Loucy (cell line): ENCODE measurements around the gene DTYMK.

ENCODE experiments used
- H2AFZ ChIP-seq: fragments of 200-600 bp; sonication (generic); 2 replicates; pipeline ENCODE4 v1.6.0; 2016; ENCODE audit warnings: antibody characterized with exemption, mild to moderate bottlenecking, low read length, moderate library complexity
- H3F3A ChIP-seq: fragments of 200-600 bp; 2 replicates; pipeline ENCODE4 v1.6.0; 2016; ENCODE audit warnings: antibody characterized with exemption, low read depth, mild to moderate bottlenecking
- H3K27me3 ChIP-seq: fragments of 200-600 bp; sonication (generic); 2 replicates; pipeline ENCODE4 v1.6.1; 2014; ENCODE audit warnings: low read length, mild to moderate bottlenecking; ENCODE audit not compliant: insufficient read depth, poor library complexity, severe bottlenecking
- H3K36me3 ChIP-seq: fragments of 200-600 bp; sonication (generic); 2 replicates; pipeline ENCODE4 v1.6.1; 2016; ENCODE audit warnings: low read length; ENCODE audit not compliant: insufficient read depth
- H3K4me1 ChIP-seq: fragments of 200-600 bp; sonication (generic); 2 replicates; pipeline ENCODE4 v1.5.1; 2014; ENCODE audit warnings: low read length, mild to moderate bottlenecking; ENCODE audit not compliant: insufficient read depth, poor library complexity, severe bottlenecking
- H3K4me2 ChIP-seq: fragments of 200-600 bp; sonication (generic); 2 replicates; pipeline ENCODE4 v1.6.0; 2014; ENCODE audit warnings: antibody characterized with exemption, low read length, low read depth, mild to moderate bottlenecking; ENCODE audit not compliant: poor library complexity, severe bottlenecking
- H3K4me3 ChIP-seq: fragments of 200-600 bp; sonication (generic); 2 replicates; pipeline ENCODE4 v1.5.1; 2014; ENCODE audit warnings: low read length, mild to moderate bottlenecking, mixed read lengths; ENCODE audit not compliant: poor library complexity, severe bottlenecking
- H3K79me2 ChIP-seq: fragments of 200-600 bp; sonication (generic); 2 replicates; pipeline ENCODE4 v1.6.1; 2014; ENCODE audit warnings: low read length; ENCODE audit not compliant: insufficient read depth
- H3K9ac ChIP-seq: fragments of 200-600 bp; sonication (generic); 2 replicates; pipeline ENCODE4 v1.6.0; 2014; ENCODE audit warnings: mild to moderate bottlenecking, low read depth, low read length, moderate library complexity; ENCODE audit not compliant: poor library complexity, severe bottlenecking
- H3K9me2 ChIP-seq: fragments of 200-600 bp; sonication (generic); replicated peaks from 2 replicates; pipeline ENCODE4 v1.6.1; 2016; ENCODE audit warnings: low read depth, low read length, mixed read lengths
- H3K9me3 ChIP-seq: fragments of 200-600 bp; sonication (generic); 2 replicates; pipeline ENCODE4 v1.6.1; 2014; ENCODE audit warnings: mild to moderate bottlenecking, antibody characterized with exemption, low read length, low read depth; ENCODE audit not compliant: insufficient read depth
- H4K20me1 ChIP-seq: fragments of 200-600 bp; sonication (generic); 2 replicates; pipeline ENCODE4 v1.6.0; 2014; ENCODE audit warnings: antibody characterized with exemption, low read length, mild to moderate bottlenecking; ENCODE audit not compliant: insufficient read depth, poor library complexity, severe bottlenecking
- EZH2phosphoT487 ChIP-seq: fragments of 200-600 bp; IDR thresholded peaks from 2 replicates; pipeline ENCODE4 v1.6.1; 2018; ENCODE audit warnings: antibody characterized with exemption, mild to moderate bottlenecking, moderate library complexity, borderline replicate concordance
- TF ChIP-seq, protein P1 (sequence below): fragments of 200-600 bp; sonication (generic); conservative IDR thresholded peaks from 2 replicates; pipeline ENCODE4 v1.5.1; 2014; ENCODE audit warnings: mild to moderate bottlenecking, antibody characterized with exemption, low read length

DTYMK gene

DNA sequence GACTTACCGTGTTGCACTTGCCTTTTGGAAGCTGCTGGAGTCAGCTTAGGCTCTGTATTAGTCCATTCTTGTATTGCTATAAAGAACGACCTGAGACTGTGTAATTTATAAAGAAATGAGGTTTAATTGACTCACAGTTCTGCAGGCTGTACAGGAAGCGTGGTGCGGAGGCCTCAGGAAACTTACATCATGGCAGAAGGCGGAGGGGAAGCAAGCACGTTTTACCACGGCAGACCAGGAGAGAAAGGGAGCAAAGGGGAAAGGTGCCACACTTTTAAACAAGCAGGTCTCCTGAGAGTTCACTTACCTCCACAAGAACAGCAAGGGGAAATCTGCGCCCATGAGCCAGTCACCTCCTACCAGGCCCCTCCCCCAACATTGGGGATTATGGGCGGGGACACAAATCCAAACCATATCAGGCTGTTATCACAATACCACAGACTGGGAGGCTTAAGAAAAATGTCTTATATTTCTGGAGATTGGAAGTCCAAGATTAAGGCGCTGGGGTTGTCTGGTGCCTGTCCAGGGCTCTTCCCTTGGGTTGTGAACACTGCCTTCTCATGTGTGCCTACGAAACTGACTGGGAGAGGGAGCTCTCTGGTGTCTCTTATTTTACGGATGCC is 44.2 kb upstream of the DTYMK start:
- Histone ChIP-seq H3K4me1 (peaks cover 12% of the 10 kb centered on the region), H3K9me2 (no peaks in the 10 kb centered on the region), H3K4me3 (no peak overlapping the region), H3K79me2 (peaks cover 4% of the 10 kb centered on the region; the same call in 1 of the 2 replicates), H3K9me3 (no peaks in the 10 kb centered on the region), H3K9ac (no peak overlapping the region), H3K36me3 (no peaks in the 10 kb centered on the region), H3K27me3 (no peaks in the 10 kb centered on the region), H3F3A (no peaks in the 10 kb centered on the region), H4K20me1 (peaks cover 2% of the 10 kb centered on the region), H3K4me2 (peak overlapping the region; percentile 25), H2AFZ (no peak overlapping the region)
- TF ChIP-seq, protein P1, sequence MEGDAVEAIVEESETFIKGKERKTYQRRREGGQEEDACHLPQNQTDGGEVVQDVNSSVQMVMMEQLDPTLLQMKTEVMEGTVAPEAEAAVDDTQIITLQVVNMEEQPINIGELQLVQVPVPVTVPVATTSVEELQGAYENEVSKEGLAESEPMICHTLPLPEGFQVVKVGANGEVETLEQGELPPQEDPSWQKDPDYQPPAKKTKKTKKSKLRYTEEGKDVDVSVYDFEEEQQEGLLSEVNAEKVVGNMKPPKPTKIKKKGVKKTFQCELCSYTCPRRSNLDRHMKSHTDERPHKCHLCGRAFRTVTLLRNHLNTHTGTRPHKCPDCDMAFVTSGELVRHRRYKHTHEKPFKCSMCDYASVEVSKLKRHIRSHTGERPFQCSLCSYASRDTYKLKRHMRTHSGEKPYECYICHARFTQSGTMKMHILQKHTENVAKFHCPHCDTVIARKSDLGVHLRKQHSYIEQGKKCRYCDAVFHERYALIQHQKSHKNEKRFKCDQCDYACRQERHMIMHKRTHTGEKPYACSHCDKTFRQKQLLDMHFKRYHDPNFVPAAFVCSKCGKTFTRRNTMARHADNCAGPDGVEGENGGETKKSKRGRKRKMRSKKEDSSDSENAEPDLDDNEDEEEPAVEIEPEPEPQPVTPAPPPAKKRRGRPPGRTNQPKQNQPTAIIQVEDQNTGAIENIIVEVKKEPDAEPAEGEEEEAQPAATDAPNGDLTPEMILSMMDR = no peak
- no peak for TF ChIP-seq EZH2phosphoT487

DNA sequence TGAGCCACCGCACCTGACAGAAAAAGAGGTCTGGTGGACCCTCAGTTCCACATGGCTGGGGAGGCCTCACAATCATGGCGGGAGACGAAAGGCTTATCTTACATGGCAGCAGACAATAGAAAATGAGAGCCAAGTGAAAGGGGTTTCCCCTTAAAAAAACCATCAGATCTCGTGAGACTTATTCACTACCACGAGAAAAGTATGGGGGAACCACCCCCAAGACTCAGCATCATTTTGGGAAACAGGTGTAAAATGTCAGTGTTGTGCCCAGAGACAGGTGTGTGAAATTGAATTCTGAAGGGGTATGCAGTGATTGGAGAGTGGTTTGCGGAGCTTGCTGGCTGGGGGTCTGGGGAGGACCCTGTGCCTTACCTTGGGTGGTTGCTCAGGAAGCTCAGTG is 43.3 kb upstream of the DTYMK start:
- Histone ChIP-seq H4K20me1 (no peaks in the 10 kb centered on the region), H3K79me2 (no peaks in the 10 kb centered on the region), H3F3A (no peaks in the 10 kb centered on the region), H3K9ac (no peak overlapping the region), H3K27me3 (no peaks in the 10 kb centered on the region), H3K4me1 (peaks cover 9% of the 10 kb centered on the region), H3K9me3 (no peaks in the 10 kb centered on the region), H3K9me2 (no peaks in the 10 kb centered on the region), H3K36me3 (no peaks in the 10 kb centered on the region), H2AFZ (no peak overlapping the region), H3K4me3 (no peak overlapping the region), H3K4me2 (no peak overlapping the region)
- TF ChIP-seq EZH2phosphoT487 = no peak
- TF ChIP-seq, protein P1 = no peak

DNA sequence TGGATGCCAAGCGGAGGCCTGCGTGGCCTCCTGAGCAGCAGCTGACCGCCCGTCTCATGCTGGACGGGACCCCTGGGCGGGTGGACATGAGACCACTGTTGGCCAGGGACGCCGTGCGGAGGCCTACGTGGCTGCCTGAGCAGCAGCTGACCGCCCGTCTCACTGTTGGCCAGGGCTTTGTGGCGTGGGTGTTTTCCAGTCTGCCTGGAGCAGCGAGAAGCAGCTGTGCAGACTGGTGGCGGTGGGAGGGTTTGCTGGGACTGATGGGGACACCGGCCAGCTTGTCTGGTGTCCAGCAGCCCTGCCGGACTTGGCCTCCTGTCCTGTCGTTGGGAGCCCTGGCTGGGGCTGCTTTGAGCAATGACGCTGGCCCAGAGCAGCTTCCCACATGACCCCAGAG is 42.0 kb upstream of the DTYMK start:
- Histone ChIP-seq H3K27me3 (no peaks in the 10 kb centered on the region), H3K4me1 (peaks cover 9% of the 10 kb centered on the region), H3K4me2 (no peak overlapping the region), H2AFZ (no peak overlapping the region), H3K4me3 (no peak overlapping the region), H3K79me2 (no peaks in the 10 kb centered on the region), H3K9ac (no peak overlapping the region), H3K36me3 (no peaks in the 10 kb centered on the region), H3F3A (no peaks in the 10 kb centered on the region), H3K9me2 (no peaks in the 10 kb centered on the region), H3K9me3 (no peaks in the 10 kb centered on the region), H4K20me1 (no peaks in the 10 kb centered on the region)
- TF ChIP-seq, protein P1 = no peak
- TF ChIP-seq EZH2phosphoT487 = no peak
